Neural progenitor cell (in vitro differentiated cells): ENCODE data around the gene PKN1.

Experiments
- CTCF ChIP-seq: fragments of 200-600 bp; sonication (generic); IDR thresholded peaks from 2 replicates; pipeline ENCODE4 v1.5.1; 2017; ENCODE audit warnings: antibody characterized with exemption, mild to moderate bottlenecking
- EZH2 ChIP-seq: fragments of 200-600 bp; sonication (generic); IDR thresholded peaks from 2 replicates; pipeline ENCODE4 v1.6.1; 2017; ENCODE audit warnings: antibody characterized with exemption, mild to moderate bottlenecking, moderate library complexity

- TF ChIP-seq CTCF (no peak), EZH2 (no peak)
Measured at GRCh38 chr19:14413693-14414181, 19.4 kb upstream of the PKN1 start.
